HUDEP-2 (cell line): Measurements from ENCODE around the gene FYN.

ENCODE experiments used
- DNase-seq, 76 experiments: peaks; one replicate each; lab custom pipeline; 2025; ENCODE audit not compliant: unreplicated experiment in 76 of 76; lab: John Stamatoyannopoulos, UW

The FYN gene

GRCh38 chr6:111614833-111615582 lies 258.2 kb downstream of the FYN start:
- DNase-seq, result peak in 65 of 76 experiments; percentile 15 to 78 (median 54)

- no peak for DNase-seq
Measured at GRCh38 chr6:111612379-111612778, 260.9 kb downstream of the FYN start.

GRCh38 chr6:111610548-111611172 lies 262.6 kb downstream of the FYN start:
- DNase-seq, result no peak
